Testis (tissue), 3 donors: Measurements from ENCODE around the gene HINT1. TPM values are rescaled to one million over a fixed set of nuclear protein-coding genes. Genes with fewer than 3 reads are reported as not detected.
"Not testable (repeated sequence)": the region's sequence is repeated elsewhere in the genome, so short reads cannot be mapped to it uniquely, and the experiment has no call there.

Source experiments
- DNase-seq: peaks from one replicate; pipeline ENCODE4 v3.0.0-alpha.2; 2019
- H3K27ac ChIP-seq, 2 donors: fragments of 200-600 bp; sonication (generic); one replicate each; pipeline ENCODE4 v1.5.1; 2019
- H3K27me3 ChIP-seq: fragments of 200-600 bp; sonication (generic); one replicate; pipeline ENCODE4 v1.5.1; 2019
- H3K36me3 ChIP-seq: fragments of 200-600 bp; sonication (generic); one replicate; pipeline ENCODE4 v1.5.1; 2017; ENCODE audit warnings: low read depth; ENCODE audit errors: missing control alignments
- H3K4me1 ChIP-seq: fragments of 200-600 bp; sonication (generic); one replicate; pipeline ENCODE4 v1.5.1; 2019
- H3K4me3 ChIP-seq, 2 donors: fragments of 200-600 bp; sonication (generic); one replicate each; pipeline ENCODE4 v1.5.1; 2017 to 2019
- H3K9me3 ChIP-seq: fragments of 200-600 bp; sonication (generic); one replicate; pipeline ENCODE4 v1.5.1; 2017
- CTCF ChIP-seq, 3 experiments: fragments of 450-650 bp in 2 of 3; fragments of 200-600 bp in 1 of 3; sonication (generic) in 1 of 3; IDR thresholded peaks; one replicate each; pipeline ENCODE4 v1.5.1; 2016 to 2019; ENCODE audit warnings: antibody characterized with exemption in 3 of 3, mild to moderate bottlenecking in 2 of 3, moderate library complexity in 1 of 3
- POLR2A ChIP-seq: fragments of 450-650 bp; IDR thresholded peaks from one replicate; pipeline ENCODE4 v1.6.1; 2017; ENCODE audit warnings: antibody characterized with exemption, mild to moderate bottlenecking, moderate library complexity
- WGBS, 2 donors: methylation state at CpG; one replicate each; pipeline ENCODE4 v1.1.5; 2018; 5-methylcytosine and 5-hydroxymethylcytosine counted together
- intact Hi-C: fragments of 100-400 bp; cut with DNase I; formaldehyde crosslinking; loops from one replicate; pipeline ENCODE4 v1.15.1; 2023; ENCODE audit warnings: low total_unique reads
- polyA plus RNA-seq: library from polyadenylated mRNA; stranded (reverse); fragments of 350-450 nt; fragmentation: Illumina TruSeq; extraction: RNeasy Lipid Tissue Mini Kit (QIAGEN cat#74804); gene quantifications from one replicate; pipeline ENCODE4 v1.2.3, GENCODE V29; 2014; ENCODE audit warnings: low read depth, low replicate concordance; ENCODE audit not compliant: insufficient read depth
- total RNA-seq, 2 donors: library from RNA; depleted of rRNA; stranded (reverse); fragments of >200 nt; gene quantifications; one replicate each; pipeline ENCODE4 v1.2.3, GENCODE V29; 2016

The HINT1 gene
- total and polyA plus RNA-seq, 3 donors from 2014 or later = 102 to 222 (median 104) TPM

DNA sequence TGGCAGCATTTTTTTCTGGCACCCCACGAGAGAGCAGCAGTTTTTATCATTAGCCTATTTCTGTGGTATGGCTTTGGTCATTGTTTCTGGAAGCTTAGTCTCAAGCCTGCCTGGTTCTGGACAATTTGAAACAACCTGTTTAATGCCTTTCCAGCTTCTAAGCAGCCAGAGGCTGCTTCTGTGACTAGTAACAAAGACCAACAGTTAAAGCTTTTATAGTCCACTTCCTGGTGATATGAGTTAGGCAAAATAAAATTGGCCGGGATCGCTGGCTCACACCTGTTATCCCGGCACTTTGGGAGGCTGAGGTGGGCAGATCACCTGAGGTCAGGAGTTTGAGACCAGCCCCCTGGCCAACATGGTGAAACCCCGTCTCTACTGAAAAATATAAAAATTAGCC is 29.7 kb upstream of the HINT1 start:
- DNase-seq = no peak
- intact Hi-C loops = no loop called here
- no peaks in the 10 kb centered on the region for H3K27me3 ChIP-seq
- H3K9me3 ChIP-seq = no peaks in the 10 kb centered on the region
- H3K36me3 ChIP-seq = no peaks in the 10 kb centered on the region
- TF ChIP-seq POLR2A = no peak
- no peak for TF ChIP-seq CTCF (IDR thresholded peaks at IDR 0.05)
- no peak overlapping the region for H3K27ac ChIP-seq
- no peaks in the 10 kb centered on the region for H3K4me1 ChIP-seq
- no peak overlapping the region for H3K4me3 ChIP-seq
- 88% methylated on average over 5 of the region's 5 CpGs for WGBS, 2 donors

GRCh38 chr5:131193897-131194296 is 28.8 kb upstream of the HINT1 start:
- intact Hi-C loops, H3K9me3 ChIP-seq, H3K36me3 ChIP-seq, H3K27me3 ChIP-seq, H3K4me3 ChIP-seq, H3K27ac ChIP-seq, H3K4me1 ChIP-seq, DNase-seq: not testable (repeated sequence)
- WGBS, 2 donors = 87 to 97% methylated on average over 7 of the region's 7 CpGs

DNA sequence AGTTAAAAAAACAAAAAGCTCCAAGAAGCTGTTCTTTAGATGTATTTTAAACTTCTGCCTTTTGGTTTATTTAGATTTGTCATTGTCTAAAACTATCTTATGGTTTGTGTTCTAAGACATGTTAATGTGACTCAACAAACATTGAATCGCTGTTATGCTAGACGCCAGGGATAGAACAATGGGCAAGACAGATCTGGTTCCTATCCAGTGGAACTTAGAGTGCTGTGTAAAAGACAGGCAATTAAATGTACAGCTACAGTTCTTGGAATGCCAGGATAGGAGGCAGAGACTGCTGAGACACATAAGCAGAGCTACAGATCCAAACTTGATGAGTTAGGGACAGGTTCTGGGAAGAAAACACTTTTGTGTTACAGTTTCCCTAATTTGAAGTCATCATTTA is 28.1 kb upstream of the HINT1 start:
- Histone ChIP-seq H3K9me3 (no peaks in the 10 kb centered on the region), H3K27ac (no peak overlapping the region), H3K27me3 (no peaks in the 10 kb centered on the region), H3K4me1 (no peaks in the 10 kb centered on the region), H3K4me3 (no peak overlapping the region), H3K36me3 (no peaks in the 10 kb centered on the region)
- no peak for DNase-seq
- 88 to 96% methylated on average over 2 of the region's 2 CpGs for WGBS, 2 donors
- TF ChIP-seq CTCF (IDR thresholded peaks at IDR 0.05) (no peak), POLR2A (no peak)
- intact Hi-C loops = no loop called here

DNA sequence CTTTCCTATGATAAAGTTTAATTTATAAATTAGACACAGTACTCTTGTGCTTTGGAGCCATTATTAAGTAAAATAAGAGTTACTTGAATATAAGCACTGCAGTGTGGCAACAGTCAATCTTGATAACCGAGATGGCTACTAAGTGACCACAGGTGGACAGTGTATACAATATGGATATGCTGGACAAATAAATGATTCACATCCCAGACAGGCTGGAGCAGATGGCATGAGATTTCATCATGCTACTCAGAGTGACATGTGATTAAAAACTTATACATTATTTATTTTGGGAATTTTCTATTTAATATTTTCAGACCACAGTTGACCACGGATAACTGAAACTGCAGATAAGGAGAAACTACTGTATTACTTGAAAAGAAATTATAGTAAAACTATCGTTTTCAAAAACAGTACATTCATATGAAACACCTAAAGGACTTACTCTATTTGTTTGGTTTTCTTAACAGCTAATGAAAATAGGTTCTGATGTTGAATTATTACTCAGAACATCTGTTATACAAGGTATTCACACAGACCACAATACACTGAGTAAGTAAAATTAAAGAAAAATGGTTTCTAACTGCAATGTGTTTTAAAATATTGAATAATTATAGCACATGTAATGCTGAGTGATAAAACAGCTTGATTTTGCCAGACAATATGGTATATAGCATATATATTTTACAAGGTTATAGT is 21.7 kb upstream of the HINT1 start:
- H3K27me3 ChIP-seq = no peaks in the 10 kb centered on the region
- no peak for TF ChIP-seq POLR2A
- TF ChIP-seq CTCF (IDR thresholded peaks at IDR 0.05) = no peak
- no peak overlapping the region for H3K27ac ChIP-seq
- no peak overlapping the region for H3K4me3 ChIP-seq
- intact Hi-C loops = no loop called here
- H3K4me1 ChIP-seq = no peaks in the 10 kb centered on the region
- 88 to 90% methylated on average over 3 of the region's 3 CpGs for WGBS, 2 donors
- H3K36me3 ChIP-seq = no peaks in the 10 kb centered on the region
- no peaks in the 10 kb centered on the region for H3K9me3 ChIP-seq
- DNase-seq = no peak

GRCh38 chr5:131185523-131186104 is 20.6 kb upstream of the HINT1 start:
- Histone ChIP-seq H3K4me1 (no peaks in the 10 kb centered on the region), H3K27ac (no peak overlapping the region), H3K36me3 (no peaks in the 10 kb centered on the region), H3K4me3 (no peak overlapping the region), H3K9me3 (no peaks in the 10 kb centered on the region), H3K27me3 (no peaks in the 10 kb centered on the region)
- TF ChIP-seq CTCF (IDR thresholded peaks at IDR 0.05) = no peak
- no peak for TF ChIP-seq POLR2A
- no peak for DNase-seq
- intact Hi-C loops = no loop called here
